GM21786 (cell line): ENCODE data around the gene CCDC148.

Experiments used
- ATAC-seq: cut with Tn5 transposase; IDR thresholded peaks from one replicate; pipeline ENCODE4 v1.9.1; 2021; ENCODE audit not compliant: unreplicated experiment

Gene CCDC148

DNA sequence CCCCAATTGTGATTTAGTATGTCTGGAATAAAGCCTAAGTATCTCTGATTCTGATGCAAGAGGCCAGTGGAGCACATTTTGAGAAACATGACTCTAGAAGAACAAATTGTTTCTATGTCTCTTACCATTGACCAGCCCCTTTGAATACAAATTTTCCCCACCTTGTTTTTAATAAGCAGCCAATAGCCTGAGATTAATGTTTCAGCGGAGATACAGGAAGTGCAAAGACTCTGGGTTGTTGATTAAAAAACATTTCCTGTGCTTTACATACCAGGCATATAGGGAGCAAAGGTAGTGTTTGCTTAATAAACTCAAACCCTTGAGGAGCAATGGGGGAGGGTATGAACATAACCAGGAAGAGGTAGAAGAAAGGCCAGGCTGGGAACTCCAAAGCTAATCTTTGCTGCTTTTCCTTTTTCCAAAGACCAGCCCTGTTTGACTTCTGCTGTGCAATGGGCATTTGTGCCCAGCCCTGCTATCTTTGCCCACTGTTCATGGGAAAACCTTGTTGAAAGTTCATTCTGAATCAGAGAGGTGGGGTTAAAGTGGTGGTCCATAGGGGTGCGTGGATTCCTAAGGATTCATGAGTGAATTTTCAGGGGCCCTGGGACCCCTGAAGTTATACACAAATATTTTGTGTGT, 325.6 kb downstream of the CCDC148 start:
- no peak for ATAC-seq

DNA sequence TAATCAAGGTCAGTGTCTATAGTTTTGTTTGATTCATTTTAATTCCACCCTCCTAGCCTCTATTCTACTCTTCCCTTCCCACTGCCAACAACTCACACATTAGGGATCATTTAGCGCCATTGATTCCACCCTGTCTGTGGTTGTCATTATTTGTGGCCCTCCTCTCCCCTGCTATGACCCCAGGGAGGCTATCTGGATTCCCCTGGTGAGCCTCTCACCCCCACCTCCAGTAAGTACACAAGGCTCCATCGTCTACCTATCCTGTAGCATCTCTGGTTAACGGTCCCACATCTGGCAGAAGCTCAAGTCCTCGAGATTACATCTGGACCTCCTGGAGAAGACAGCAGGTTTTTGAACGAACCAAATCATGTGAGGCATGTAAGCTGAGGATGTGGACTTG, 327.5 kb downstream of the CCDC148 start:
- no peak for ATAC-seq

DNA sequence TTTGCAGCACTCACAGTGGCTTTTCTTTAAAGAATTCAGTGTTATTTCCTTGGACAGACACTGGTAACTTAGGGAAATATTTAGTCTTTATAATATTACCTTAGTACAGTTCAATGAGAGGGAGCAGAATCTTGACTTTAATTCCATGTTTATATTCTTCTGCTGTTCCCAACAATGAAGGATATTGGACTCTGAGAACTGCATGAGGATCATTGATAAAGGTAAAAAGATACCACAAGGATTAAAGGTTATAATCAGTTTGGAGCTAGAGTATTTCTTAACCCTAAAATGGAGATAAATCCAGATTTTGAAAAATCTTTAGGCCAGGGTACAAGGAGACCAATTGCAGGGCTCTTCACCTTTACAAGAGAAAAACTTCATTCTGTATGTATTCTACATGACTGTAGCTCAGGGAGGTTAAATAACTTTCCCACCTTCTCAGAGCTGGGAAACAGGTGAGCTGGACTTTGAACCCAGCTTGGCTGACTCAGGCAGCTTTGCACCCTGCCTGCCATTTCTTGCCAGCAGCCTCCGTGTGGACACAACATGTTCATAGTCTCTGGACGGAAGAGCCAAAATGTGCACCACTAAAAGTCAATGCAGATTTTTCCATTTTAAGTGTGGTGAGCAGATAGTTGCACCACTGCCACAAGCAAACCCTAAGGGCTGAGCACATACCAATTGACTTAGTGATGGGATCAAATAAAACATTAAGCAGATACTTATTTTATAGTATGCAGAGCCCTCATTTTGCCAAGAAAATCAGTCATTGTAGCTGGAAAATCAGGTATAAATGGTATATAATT, 328.2 kb downstream of the CCDC148 start:
- no peak for ATAC-seq

DNA sequence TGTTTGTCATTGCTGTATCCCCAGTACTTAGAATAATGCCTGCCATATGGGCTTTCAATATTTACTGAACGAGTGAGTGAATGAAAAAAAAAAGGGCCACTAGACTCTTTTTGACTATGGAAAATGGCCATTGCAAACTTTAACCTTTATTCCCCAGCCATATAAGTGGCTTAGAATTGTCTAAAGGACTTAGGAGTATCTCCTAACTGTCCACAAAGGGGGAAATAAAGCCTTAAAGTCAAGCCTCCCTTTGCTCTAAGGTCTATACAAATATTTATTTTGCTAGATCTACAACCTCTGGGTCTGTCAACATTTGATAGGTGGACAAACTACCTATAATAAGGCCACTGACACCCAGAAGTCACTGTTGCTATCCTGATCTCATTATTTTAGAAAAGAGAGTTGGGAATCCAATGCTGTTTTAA, 329.2 kb downstream of the CCDC148 start:
- ATAC-seq = no peak

DNA sequence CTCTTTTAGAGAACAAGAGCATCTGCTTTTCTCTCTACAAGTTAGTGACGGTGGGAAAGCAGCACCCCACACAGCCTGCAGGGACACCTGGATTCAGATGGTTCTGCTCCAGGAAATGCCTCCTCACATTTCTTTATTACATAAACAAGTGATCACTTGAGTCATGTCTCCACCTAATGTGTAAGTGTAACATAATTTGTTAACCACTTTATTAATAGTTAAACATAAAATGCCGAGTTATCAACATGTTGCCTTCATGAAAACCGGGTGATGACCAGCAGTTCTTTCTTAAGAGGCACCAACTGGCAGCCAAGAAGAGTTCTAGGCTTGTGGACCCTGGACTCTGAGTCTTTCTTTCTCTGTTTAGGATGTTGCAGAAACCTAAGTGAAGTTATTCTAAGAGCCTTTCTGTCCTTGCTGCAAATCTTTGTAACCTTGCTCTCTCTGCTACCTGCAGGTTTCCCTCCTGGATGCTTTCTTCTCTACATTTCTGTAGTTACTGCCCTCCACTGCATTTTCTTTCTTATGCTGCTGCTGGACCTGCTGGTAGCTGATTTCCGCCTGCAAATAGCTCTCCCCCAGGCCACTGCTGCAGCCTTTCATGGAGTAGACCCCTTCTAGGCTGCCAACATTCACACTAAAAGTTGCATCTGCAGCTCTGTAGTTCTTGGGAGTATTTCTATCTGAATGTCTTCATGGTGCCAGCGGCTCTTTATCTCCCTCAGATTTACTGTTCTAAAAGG, 330.6 kb downstream of the CCDC148 start:
- no peak for ATAC-seq

DNA sequence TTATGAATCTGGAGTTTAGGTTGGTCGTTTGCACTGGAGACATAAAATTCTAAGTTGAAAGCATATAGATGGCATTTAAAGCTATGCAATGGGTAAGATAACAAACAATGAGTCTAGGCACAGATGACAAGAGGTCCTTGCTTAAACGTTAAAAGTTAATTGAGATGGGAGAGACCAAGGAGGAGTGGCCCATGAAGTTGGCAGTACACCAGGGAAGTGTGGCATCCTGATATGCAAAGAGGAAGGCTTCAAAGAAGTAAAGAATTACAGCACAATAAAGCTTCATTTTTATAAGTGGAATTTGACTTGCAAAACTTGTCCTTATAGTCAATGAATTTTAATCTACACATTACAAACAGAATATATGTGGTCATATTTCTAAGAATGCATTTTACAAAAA, 331.7 kb downstream of the CCDC148 start:
- no peak for ATAC-seq
